A673 (cell line): ENCODE measurements around the gene EFCAB5. TPM values are rescaled to one million over a fixed set of nuclear protein-coding genes. Genes with fewer than 3 reads are reported as not detected.

Experiments used
- BruUV-seq: library from RNA; stranded (reverse); fragments of 400-500 nt; replicated peaks from 2 replicates; lab custom pipeline; 2021; lab: Mats Ljungman, UMichigan
- CTCF ChIA-PET: fragments of 300-600 bp; sonication (Branson Sonifier 250); formaldehyde crosslinking; loops from one replicate; lab custom pipeline; 2022; ENCODE audit warnings: antibody characterized with exemption; lab: Charles Lee
- POLR2A ChIA-PET: fragments of 300-600 bp; sonication (Branson Sonifier 250); formaldehyde crosslinking; loops from one replicate; lab custom pipeline; 2022; ENCODE audit warnings: antibody characterized with exemption; ENCODE audit not compliant: low non-redundant PET; lab: Charles Lee
- DNase-seq: peaks from one replicate; pipeline ENCODE4 v3.0.0-alpha.2; 2015; ENCODE audit warnings: low spot score
- H3K27ac ChIP-seq: fragments of 200-600 bp; sonication (generic); 2 replicates; pipeline ENCODE4 v1.5.1; 2016; ENCODE audit warnings: mixed run types, low read depth, mild to moderate bottlenecking, mixed read lengths, antibody characterized with exemption, low read length; ENCODE audit not compliant: poor library complexity, severe bottlenecking
- H3K27me3 ChIP-seq: fragments of 200-600 bp; sonication (generic); replicated peaks from 2 replicates; pipeline ENCODE4 v1.6.1; 2017; ENCODE audit warnings: mixed run types, low read depth, mild to moderate bottlenecking, mixed read lengths, antibody characterized with exemption, low read length; ENCODE audit not compliant: insufficient read depth, poor library complexity
- H3K36me3 ChIP-seq: fragments of 200-600 bp; sonication (generic); 2 replicates; pipeline ENCODE4 v1.6.1; 2016; ENCODE audit warnings: mixed run types, mild to moderate bottlenecking, mixed read lengths, antibody characterized with exemption, low read length; ENCODE audit not compliant: insufficient read depth, poor library complexity, severe bottlenecking
- H3K4me1 ChIP-seq: fragments of 200-600 bp; sonication (generic); 2 replicates; pipeline ENCODE4 v1.6.1; 2017; ENCODE audit warnings: mixed run types, mild to moderate bottlenecking, mixed read lengths, antibody characterized with exemption, low read length; ENCODE audit not compliant: insufficient read depth, poor library complexity, severe bottlenecking
- H3K4me3 ChIP-seq: fragments of 200-600 bp; sonication (generic); 2 replicates; pipeline ENCODE4 v1.5.1; 2016; ENCODE audit warnings: low read depth, mixed run types, mild to moderate bottlenecking, mixed read lengths, low read length; ENCODE audit not compliant: poor library complexity, severe bottlenecking
- H3K9me3 ChIP-seq: fragments of 200-600 bp; sonication (generic); 2 replicates; pipeline ENCODE4 v1.6.1; 2016; ENCODE audit warnings: mixed run types, low read depth, mild to moderate bottlenecking, mixed read lengths, antibody characterized with exemption, low read length; ENCODE audit not compliant: poor library complexity, severe bottlenecking
- EZH2 ChIP-seq: fragments of 200-600 bp; sonication (generic); IDR thresholded peaks from 2 replicates; pipeline ENCODE4 v1.6.1; 2017; ENCODE audit warnings: borderline replicate concordance, low read depth, mild to moderate bottlenecking, mixed read lengths, antibody characterized with exemption, low read length; ENCODE audit not compliant: poor library complexity, severe bottlenecking
- intact Hi-C: fragments of 100-400 bp; cut with micrococcal nuclease; formaldehyde crosslinking; loops from one replicate; pipeline ENCODE4 v1.10.0; 2022; ENCODE audit not compliant: unreplicated experiment
- total RNA-seq: library from RNA; stranded (reverse); gene quantifications from 2 replicates; pipeline ENCODE4 v1.2.3, GENCODE V29; 2021
- TF ChIP-seq, protein P1 (sequence below): fragments of 300-800, 200-600 bp; sonication (generic); conservative IDR thresholded peaks from 2 replicates; pipeline ENCODE4 v1.5.1; 2017; ENCODE audit warnings: low read depth, mild to moderate bottlenecking, antibody characterized with exemption, low read length, moderate library complexity, mixed read lengths

The EFCAB5 gene
- total RNA-seq, 1 experiment from 2014 or later, result 2.8 TPM

DNA sequence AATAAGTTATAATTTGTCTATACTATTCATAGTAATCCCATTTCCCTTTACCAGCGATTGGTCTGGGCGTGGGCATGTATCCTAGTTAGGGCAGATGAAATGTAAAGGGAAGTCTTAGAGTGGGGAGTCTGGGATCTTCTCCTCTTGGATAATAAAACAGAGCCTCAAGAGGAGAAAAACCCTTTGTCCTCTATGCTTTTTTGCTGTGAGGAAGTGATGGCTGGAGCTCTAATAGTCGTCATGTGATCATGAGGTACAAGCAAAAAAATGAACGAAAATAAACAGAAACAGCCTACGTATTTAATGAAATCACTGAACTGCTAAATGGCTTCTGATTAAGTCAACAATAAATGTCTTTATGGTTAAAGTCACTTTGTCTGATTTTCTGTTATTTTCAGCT lies 26.8 kb downstream of the EFCAB5 start:
- Histone ChIP-seq H3K4me1 (no peaks in the 10 kb centered on the region), H3K27ac (no peak overlapping the region), H3K27me3 (no peaks in the 10 kb centered on the region), H3K4me3 (no peak overlapping the region), H3K9me3 (no peaks in the 10 kb centered on the region), H3K36me3 (no peaks in the 10 kb centered on the region)
- BruUV-seq, result no TSS peak
- TF ChIP-seq, protein P1, sequence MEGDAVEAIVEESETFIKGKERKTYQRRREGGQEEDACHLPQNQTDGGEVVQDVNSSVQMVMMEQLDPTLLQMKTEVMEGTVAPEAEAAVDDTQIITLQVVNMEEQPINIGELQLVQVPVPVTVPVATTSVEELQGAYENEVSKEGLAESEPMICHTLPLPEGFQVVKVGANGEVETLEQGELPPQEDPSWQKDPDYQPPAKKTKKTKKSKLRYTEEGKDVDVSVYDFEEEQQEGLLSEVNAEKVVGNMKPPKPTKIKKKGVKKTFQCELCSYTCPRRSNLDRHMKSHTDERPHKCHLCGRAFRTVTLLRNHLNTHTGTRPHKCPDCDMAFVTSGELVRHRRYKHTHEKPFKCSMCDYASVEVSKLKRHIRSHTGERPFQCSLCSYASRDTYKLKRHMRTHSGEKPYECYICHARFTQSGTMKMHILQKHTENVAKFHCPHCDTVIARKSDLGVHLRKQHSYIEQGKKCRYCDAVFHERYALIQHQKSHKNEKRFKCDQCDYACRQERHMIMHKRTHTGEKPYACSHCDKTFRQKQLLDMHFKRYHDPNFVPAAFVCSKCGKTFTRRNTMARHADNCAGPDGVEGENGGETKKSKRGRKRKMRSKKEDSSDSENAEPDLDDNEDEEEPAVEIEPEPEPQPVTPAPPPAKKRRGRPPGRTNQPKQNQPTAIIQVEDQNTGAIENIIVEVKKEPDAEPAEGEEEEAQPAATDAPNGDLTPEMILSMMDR, result no peak
- no peak for TF ChIP-seq EZH2
- CTCF ChIA-PET, result no interaction called here
- no peak for DNase-seq
- intact Hi-C loops, result no loop called here
- POLR2A ChIA-PET, result no interaction called here

DNA sequence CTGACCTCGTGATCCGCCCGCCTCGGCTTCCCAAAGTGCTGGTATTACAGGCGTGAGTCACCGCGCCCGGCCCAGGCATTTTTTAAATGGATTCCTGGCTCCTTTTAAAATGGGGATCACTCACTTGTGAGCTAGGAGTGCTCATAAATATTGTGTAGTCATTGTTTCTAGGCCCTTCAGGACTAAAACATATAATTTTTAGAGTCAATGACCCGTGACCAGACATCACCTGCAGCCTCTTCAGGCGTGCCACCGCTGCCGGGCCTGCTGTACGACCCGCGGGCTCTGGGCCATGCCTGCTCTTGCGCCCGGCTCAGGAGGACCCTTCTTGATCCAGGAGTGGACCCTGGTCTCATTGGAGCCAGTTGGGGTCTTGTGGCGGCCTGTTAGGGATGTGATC lies 30.8 kb downstream of the EFCAB5 start:
- Histone ChIP-seq H3K36me3 (no peaks in the 10 kb centered on the region), H3K27me3 (no peaks in the 10 kb centered on the region), H3K27ac (no peak overlapping the region), H3K9me3 (no peaks in the 10 kb centered on the region), H3K4me1 (no peaks in the 10 kb centered on the region), H3K4me3 (no peak overlapping the region)
- no peak for TF ChIP-seq EZH2
- TF ChIP-seq, protein P1, result no peak
- DNase-seq, result no peak
- ChIA-PET POLR2A (no interaction called here), CTCF (no interaction called here)
- no TSS peak for BruUV-seq
- intact Hi-C loops, result no loop called here

DNA sequence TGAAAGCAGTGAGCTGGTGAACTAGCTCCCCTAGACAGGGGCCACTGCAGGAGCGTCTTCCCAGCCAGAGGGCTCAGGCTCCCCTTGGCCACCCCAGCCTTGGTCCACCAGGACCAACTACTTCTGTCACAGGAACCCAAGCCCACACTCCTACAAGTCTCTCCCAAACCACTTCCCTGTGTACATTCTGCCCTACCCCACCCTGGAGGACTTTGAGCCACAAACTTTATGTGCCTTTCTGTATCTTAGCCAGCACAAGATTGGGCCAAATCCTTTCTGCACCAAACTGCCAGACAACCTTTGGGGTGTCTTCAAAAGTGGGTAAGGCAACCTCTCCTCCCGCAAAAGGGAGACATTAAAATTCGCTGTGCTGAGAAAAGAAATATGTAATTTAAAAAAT lies 31.6 kb downstream of the EFCAB5 start:
- intact Hi-C loops, result no loop called here
- ChIA-PET POLR2A (no interaction called here), CTCF (no interaction called here)
- Histone ChIP-seq H3K4me3 (no peak overlapping the region), H3K36me3 (no peaks in the 10 kb centered on the region), H3K9me3 (no peaks in the 10 kb centered on the region), H3K27me3 (no peaks in the 10 kb centered on the region), H3K27ac (no peak overlapping the region), H3K4me1 (no peaks in the 10 kb centered on the region)
- no TSS peak for BruUV-seq
- DNase-seq, result no peak
- TF ChIP-seq, protein P1, result no peak
- TF ChIP-seq EZH2, result no peak
